Activated naive CD8-positive, alpha-beta T cell treated with anti-CD3 and anti-CD28 coated beads for 36 hours (primary cell): ENCODE data around the gene TVP23A. TPM values are rescaled to one million over a fixed set of nuclear protein-coding genes. Genes with fewer than 3 reads are reported as not detected.
"Not testable (repeated sequence)": the region's sequence is repeated elsewhere in the genome, so short reads cannot be mapped to it uniquely, and the experiment has no call there.

Source experiments
- DNase-seq: peaks from one replicate; pipeline ENCODE4 v3.0.0; 2021
- H3K27ac Mint-ChIP-seq: one replicate; pipeline ENCODE4 v1.8.0; 2022; ENCODE audit warnings: mild to moderate bottlenecking, moderate library complexity, mixed read lengths
- H3K27me3 Mint-ChIP-seq: one replicate; pipeline ENCODE4 v1.8.0; 2022; ENCODE audit warnings: mild to moderate bottlenecking, mixed read lengths
- H3K36me3 Mint-ChIP-seq: one replicate; pipeline ENCODE4 v1.8.0; 2021; ENCODE audit warnings: mild to moderate bottlenecking, mixed read lengths
- H3K4me1 Mint-ChIP-seq: one replicate; pipeline ENCODE4 v1.8.0; 2021; ENCODE audit warnings: mixed read lengths
- H3K4me3 Mint-ChIP-seq: one replicate; pipeline ENCODE4 v1.8.0; 2022; ENCODE audit warnings: mild to moderate bottlenecking, moderate library complexity, mixed read lengths
- H3K9me3 Mint-ChIP-seq: one replicate; pipeline ENCODE4 v1.8.0; 2022; ENCODE audit warnings: mixed read lengths
- total RNA-seq, 2 experiments: library from RNA; stranded (reverse); gene quantifications; one replicate each; pipeline ENCODE4 v1.2.3, GENCODE V29; 2021

Gene TVP23A
- total RNA-seq, 2 experiments from 2014 or later: not detected

GRCh38 chr16:10847176-10847575 is 28.6 kb upstream of the TVP23A start:
- Mint-ChIP-seq H3K27ac (no peak overlapping the region), H3K27me3 (peaks cover 21% of the 10 kb centered on the region), H3K4me3 (no peak overlapping the region), H3K36me3 (peaks cover 2% of the 10 kb centered on the region), H3K4me1 (peaks cover 2% of the 10 kb centered on the region), H3K9me3 (no peaks in the 10 kb centered on the region)
- no peak for DNase-seq

- H3K9me3 Mint-ChIP-seq: no peaks in the 10 kb centered on the region
Observed at GRCh38 chr16:10846213-10846998, 27.8 kb upstream of the TVP23A start.

GRCh38 chr16:10840703-10841102 is 22.1 kb upstream of the TVP23A start:
- H3K27ac Mint-ChIP-seq: no peak overlapping the region
- no peaks in the 10 kb centered on the region for H3K36me3 Mint-ChIP-seq
- H3K27me3 Mint-ChIP-seq: peaks cover 25% of the 10 kb centered on the region
- H3K4me1 Mint-ChIP-seq: peaks cover 1% of the 10 kb centered on the region
- no peak overlapping the region for H3K4me3 Mint-ChIP-seq
- H3K9me3 Mint-ChIP-seq: peaks cover 2% of the 10 kb centered on the region
- DNase-seq: no peak

More at GRCh38 chr16:10846213-10846998, 27.8 kb upstream of the TVP23A start:
- peaks cover 2% of the 10 kb centered on the region for H3K36me3 Mint-ChIP-seq
- H3K27ac Mint-ChIP-seq: no peak overlapping the region
- no peaks in the 10 kb centered on the region for H3K4me1 Mint-ChIP-seq
- peaks cover 23% of the 10 kb centered on the region for H3K27me3 Mint-ChIP-seq
- no peak for DNase-seq
- no peak overlapping the region for H3K4me3 Mint-ChIP-seq

DNA sequence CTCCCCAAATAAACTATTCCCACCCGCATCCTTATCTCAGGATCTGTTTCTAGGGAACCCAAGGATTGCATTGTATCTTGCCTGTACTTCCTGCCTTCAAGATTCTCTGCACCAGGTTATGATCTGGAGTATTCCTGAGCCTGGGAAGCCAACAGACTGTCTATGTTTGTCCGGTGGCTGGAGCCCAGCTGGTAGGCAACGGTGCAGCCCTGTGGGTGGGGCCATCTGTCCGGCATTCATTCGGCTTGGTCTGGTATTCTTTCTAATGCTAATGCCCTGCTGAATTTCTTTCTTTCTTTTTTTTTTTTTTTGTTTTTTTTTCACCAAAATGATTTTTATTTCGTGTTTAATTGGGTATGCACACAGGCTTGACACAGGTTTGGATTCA is 20.7 kb upstream of the TVP23A start:
- H3K36me3 Mint-ChIP-seq: no peaks in the 10 kb centered on the region
- H3K4me3 Mint-ChIP-seq: no peak overlapping the region
- H3K27me3 Mint-ChIP-seq: peaks cover 30% of the 10 kb centered on the region
- H3K9me3 Mint-ChIP-seq: peaks cover 2% of the 10 kb centered on the region
- DNase-seq: no peak
- no peak overlapping the region for H3K27ac Mint-ChIP-seq
- peaks cover 4% of the 10 kb centered on the region for H3K4me1 Mint-ChIP-seq

DNA sequence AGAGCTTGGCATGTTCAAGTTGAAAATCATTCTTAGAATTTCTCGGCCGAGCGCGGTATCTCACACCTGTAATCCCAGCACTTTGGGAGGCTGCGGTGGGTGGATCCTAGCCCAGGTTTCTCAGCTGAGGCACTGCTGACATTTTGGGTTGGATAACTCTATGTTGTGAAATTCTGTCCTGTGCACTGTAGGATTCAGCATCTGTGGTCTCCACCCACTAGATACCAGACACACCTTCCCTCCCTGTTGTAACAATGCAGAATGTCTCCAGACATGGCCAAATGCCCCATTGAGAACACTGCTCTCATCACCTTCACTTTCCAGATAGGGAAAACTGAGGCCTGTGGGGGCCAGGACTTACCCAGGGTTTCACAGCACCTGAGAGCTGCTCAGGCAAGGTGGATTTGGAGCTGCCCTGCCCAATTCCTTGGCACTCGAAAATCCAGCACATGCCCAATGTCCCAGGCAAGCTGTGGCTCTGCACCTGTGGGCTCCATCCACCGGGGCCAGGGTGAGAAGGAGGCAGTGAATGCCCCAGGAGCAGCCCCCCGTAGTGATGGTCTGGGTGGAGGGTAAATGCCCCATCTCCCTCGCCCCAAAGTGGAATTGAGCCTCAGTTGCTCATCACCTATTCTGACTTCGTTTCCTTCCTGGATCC is 20.2 kb upstream of the TVP23A start:
- Mint-ChIP-seq H3K36me3 (no peaks in the 10 kb centered on the region), H3K9me3 (peaks cover 2% of the 10 kb centered on the region), H3K4me1 (peaks cover 4% of the 10 kb centered on the region), H3K27ac (no peak overlapping the region), H3K4me3 (no peak overlapping the region), H3K27me3 (peaks cover 30% of the 10 kb centered on the region)
- no peak for DNase-seq

- Mint-ChIP-seq H3K4me1 (peaks cover 4% of the 10 kb centered on the region), H3K36me3 (no peaks in the 10 kb centered on the region), H3K4me3 (no peak overlapping the region), H3K27ac (no peak overlapping the region), H3K27me3 (peaks cover 25% of the 10 kb centered on the region), H3K9me3 (peaks cover 2% of the 10 kb centered on the region)
- no peak for DNase-seq
Observed at GRCh38 chr16:10836174-10836853, 17.7 kb upstream of the TVP23A start.

- peaks cover 2% of the 10 kb centered on the region for H3K9me3 Mint-ChIP-seq
- H3K4me1 Mint-ChIP-seq: peaks cover 4% of the 10 kb centered on the region
- H3K36me3 Mint-ChIP-seq: no peaks in the 10 kb centered on the region
- peaks cover 16% of the 10 kb centered on the region for H3K27me3 Mint-ChIP-seq
- H3K4me3 Mint-ChIP-seq: no peak overlapping the region
- peak; percentile 49 for DNase-seq
- H3K27ac Mint-ChIP-seq: no peak overlapping the region
Observed at GRCh38 chr16:10835281-10835931, 16.8 kb upstream of the TVP23A start.

DNA sequence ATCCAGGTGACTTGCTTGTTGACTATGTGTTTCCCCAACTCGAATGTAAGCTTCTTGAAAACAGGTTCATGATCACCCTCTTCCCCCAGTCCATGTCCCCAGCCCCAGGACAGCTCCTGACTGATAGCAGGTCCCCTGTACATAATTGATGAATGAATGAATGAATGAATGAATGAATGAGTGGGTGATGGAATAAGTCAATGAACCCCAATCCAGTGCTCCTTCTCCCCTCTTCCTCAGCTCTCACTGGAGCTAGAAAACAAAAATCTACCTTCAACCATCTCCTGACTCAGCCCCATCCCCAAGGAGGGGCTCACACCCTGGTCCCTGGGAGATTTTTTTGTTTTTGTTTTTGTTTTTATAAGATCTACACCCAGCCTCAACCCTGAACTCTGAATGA is 16.2 kb upstream of the TVP23A start:
- no peak for DNase-seq
- Mint-ChIP-seq H3K4me3 (no peak overlapping the region), H3K27ac (no peak overlapping the region), H3K27me3 (peaks cover 16% of the 10 kb centered on the region), H3K4me1 (peaks cover 4% of the 10 kb centered on the region), H3K36me3 (no peaks in the 10 kb centered on the region), H3K9me3 (peaks cover 2% of the 10 kb centered on the region)

GRCh38 chr16:10834130-10834529 is 15.5 kb upstream of the TVP23A start:
- no peak overlapping the region for H3K27ac Mint-ChIP-seq
- H3K4me1 Mint-ChIP-seq: peaks cover 4% of the 10 kb centered on the region
- H3K4me3 Mint-ChIP-seq: no peak overlapping the region
- DNase-seq: no peak
- H3K36me3 Mint-ChIP-seq: no peaks in the 10 kb centered on the region
- H3K27me3 Mint-ChIP-seq: peaks cover 20% of the 10 kb centered on the region
- peaks cover 2% of the 10 kb centered on the region for H3K9me3 Mint-ChIP-seq

- Mint-ChIP-seq H3K36me3 (no peaks in the 10 kb centered on the region), H3K9me3 (peaks cover 2% of the 10 kb centered on the region), H3K27me3 (peaks cover 23% of the 10 kb centered on the region), H3K4me1 (peaks cover 4% of the 10 kb centered on the region), H3K27ac (no peak overlapping the region), H3K4me3 (no peak overlapping the region)
- no peak for DNase-seq
Observed at GRCh38 chr16:10833271-10833670, 14.7 kb upstream of the TVP23A start.

DNA sequence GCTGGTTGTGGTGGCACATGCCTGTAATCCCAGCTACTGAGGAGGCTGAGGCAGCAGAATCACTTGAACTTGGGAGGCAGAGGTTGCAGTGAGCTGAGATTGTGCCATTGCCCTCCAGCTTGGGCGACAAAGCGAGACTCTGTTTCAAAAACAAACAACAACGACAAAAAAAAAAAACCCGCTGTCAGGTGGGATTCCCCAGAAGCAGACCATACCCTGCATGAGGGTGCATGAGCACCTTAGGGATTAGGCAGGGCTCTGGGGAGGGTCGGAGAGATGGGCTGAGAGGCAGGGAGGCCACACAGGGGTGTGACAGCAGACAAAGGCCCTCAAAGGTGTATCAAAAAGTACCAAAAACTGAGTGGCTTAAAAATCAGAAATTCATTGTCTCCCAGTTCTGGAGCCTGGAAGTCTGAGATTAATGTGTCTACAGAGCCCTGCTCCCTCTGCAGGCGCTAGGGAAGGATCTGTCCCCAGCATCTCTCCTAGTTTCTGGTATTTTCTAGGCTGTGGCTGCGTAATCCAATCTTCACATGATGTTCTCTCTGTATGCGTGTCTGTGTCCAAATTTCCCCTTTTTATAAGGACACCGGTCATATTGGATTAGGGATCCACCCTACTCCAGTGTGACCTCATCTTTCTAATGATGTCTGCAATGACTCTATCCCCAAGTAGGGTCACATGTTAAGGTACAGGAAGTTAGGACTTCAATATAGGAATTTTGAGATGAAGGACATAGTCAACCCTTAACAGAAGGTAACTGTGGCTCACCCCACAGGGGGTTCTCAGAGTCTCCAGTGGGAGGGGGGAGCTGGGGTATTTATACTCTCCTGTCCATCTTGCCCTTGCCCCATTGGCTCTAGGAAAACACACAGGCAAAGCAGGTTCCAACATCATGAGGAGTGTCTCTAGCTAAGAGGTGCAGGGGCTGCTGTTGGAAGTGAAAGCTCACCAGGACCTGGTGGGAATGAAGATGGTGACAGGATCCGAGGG is 13.6 kb upstream of the TVP23A start:
- no peaks in the 10 kb centered on the region for H3K36me3 Mint-ChIP-seq
- no peak overlapping the region for H3K4me3 Mint-ChIP-seq

GRCh38 chr16:10830240-10830639 is 11.6 kb upstream of the TVP23A start:
- H3K9me3 Mint-ChIP-seq, H3K4me1 Mint-ChIP-seq, H3K36me3 Mint-ChIP-seq, DNase-seq, H3K4me3 Mint-ChIP-seq, H3K27ac Mint-ChIP-seq: not testable (repeated sequence)
- peaks cover 13% of the 10 kb centered on the region for H3K27me3 Mint-ChIP-seq

More for the DNA sequence above, 13.6 kb upstream of the TVP23A start:
- Mint-ChIP-seq H3K4me1 (peaks cover 4% of the 10 kb centered on the region), H3K9me3 (peaks cover 2% of the 10 kb centered on the region), H3K27ac (no peak overlapping the region), H3K27me3 (peaks cover 19% of the 10 kb centered on the region)
- no peak for DNase-seq

DNA sequence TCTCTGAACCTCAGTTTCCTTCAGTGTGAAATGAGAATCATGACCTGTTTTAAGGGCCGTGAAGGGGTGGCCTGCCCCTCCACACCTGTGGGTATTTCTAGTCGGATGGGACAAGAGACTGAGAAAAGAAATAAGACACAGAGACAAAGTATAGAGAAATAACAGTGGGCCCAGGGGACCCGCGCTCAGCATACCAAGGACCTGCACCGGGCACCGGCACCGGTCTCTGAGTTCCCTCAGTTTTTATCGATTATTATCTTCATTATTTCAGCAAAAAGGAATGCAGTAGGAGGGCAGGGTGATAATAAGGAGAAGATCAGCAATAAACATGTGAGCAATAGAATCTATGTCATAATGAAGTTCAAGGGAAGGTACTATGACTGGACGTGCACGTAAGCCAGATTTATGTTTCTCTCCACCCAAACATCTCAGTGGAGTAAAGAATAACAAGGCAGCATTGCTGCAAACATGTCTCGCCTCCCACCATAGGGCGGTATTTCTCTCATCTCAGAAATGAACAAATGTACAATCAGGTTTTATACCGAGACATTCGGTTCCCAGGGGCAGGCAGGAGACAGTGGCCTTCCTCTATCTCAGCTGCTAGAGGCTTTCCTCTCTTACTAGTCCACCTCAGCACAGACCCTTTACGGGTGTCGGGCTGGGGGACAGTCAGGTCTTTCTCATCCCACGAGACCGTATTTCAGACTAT is 10.9 kb upstream of the TVP23A start:
- H3K27me3 Mint-ChIP-seq, H3K36me3 Mint-ChIP-seq, H3K4me1 Mint-ChIP-seq, H3K4me3 Mint-ChIP-seq, H3K27ac Mint-ChIP-seq, H3K9me3 Mint-ChIP-seq, DNase-seq: not testable (repeated sequence)
